Neural progenitor cell (in vitro differentiated cells): ENCODE results near the gene TIGIT.

ENCODE experiments used
- CTCF ChIP-seq: fragments of 200-600 bp; sonication (generic); IDR thresholded peaks from 2 replicates; pipeline ENCODE4 v1.5.1; 2017; ENCODE audit warnings: antibody characterized with exemption, mild to moderate bottlenecking
- EZH2 ChIP-seq: fragments of 200-600 bp; sonication (generic); IDR thresholded peaks from 2 replicates; pipeline ENCODE4 v1.6.1; 2017; ENCODE audit warnings: antibody characterized with exemption, mild to moderate bottlenecking, moderate library complexity

GRCh38 chr3:114308830-114309229 lies 15.0 kb downstream of the TIGIT start:
- TF ChIP-seq EZH2 (no peak), CTCF (no peak)
